Tibial nerve (tissue), 4 donors: ENCODE results near the gene HAPLN1. TPM values are rescaled to one million over a fixed set of nuclear protein-coding genes. Genes with fewer than 3 reads are reported as not detected.

Experiments used
- DNase-seq, 2 donors: peaks; one replicate each; pipeline ENCODE4 v3.0.0-alpha.2; 2019; ENCODE audit warnings: low spot score in 2 of 2
- H3K27ac ChIP-seq, 4 donors: fragments of 200-600 bp; sonication (generic) in 3 of 4; one replicate each; pipeline ENCODE4 v1.5.1; 2017 to 2019; ENCODE audit warnings: mild to moderate bottlenecking in 1 of 4
- H3K27me3 ChIP-seq, 2 donors: fragments of 200-600 bp; sonication (generic) in 1 of 2; one replicate each; pipeline versions ENCODE4 v1.5.1 to v1.6.0; 2017 to 2019
- H3K36me3 ChIP-seq, 3 donors: fragments of 200-600 bp; sonication (generic); one replicate each; pipeline ENCODE4 v1.5.1; 2018 to 2019
- H3K4me1 ChIP-seq, 4 donors: fragments of 200-600 bp; sonication (generic) in 3 of 4; one replicate each; pipeline ENCODE4 v1.5.1; 2017 to 2019
- H3K4me3 ChIP-seq, 4 donors: fragments of 200-600 bp; sonication (generic) in 3 of 4; one replicate each; pipeline ENCODE4 v1.5.1; 2017 to 2019; ENCODE audit warnings: mild to moderate bottlenecking in 1 of 4, moderate library complexity in 1 of 4
- H3K9me3 ChIP-seq, 4 donors: fragments of 200-600 bp; sonication (generic) in 3 of 4; one replicate each; pipeline ENCODE4 v1.5.1; 2017 to 2019
- CTCF ChIP-seq, 5 experiments: fragments of 200-600 bp in 3 of 5; fragments of 450-650 bp in 2 of 5; sonication (generic) in 3 of 5; IDR thresholded peaks; one replicate each; pipeline ENCODE4 v1.5.1; 2016 to 2019; ENCODE audit warnings: antibody characterized with exemption in 5 of 5, mild to moderate bottlenecking in 3 of 5, moderate library complexity in 2 of 5
- EP300 ChIP-seq, 2 donors: sonication (generic); formaldehyde crosslinking; IDR thresholded peaks; one replicate each; pipeline ENCODE4 v1.6.1; 2017; ENCODE audit warnings: antibody characterized with exemption in 2 of 2, mild to moderate bottlenecking in 1 of 2
- POLR2A ChIP-seq, 2 donors: fragments of 450-650 bp; IDR thresholded peaks; one replicate each; pipeline ENCODE4 v1.6.1; 2017; ENCODE audit warnings: antibody characterized with exemption in 2 of 2, mild to moderate bottlenecking in 2 of 2, moderate library complexity in 2 of 2
- WGBS, 2 donors: methylation state at CpG; one replicate each; pipeline ENCODE4 v1.1.5; 2018; 5-methylcytosine and 5-hydroxymethylcytosine counted together
- total RNA-seq, 4 donors: library from RNA; depleted of rRNA; stranded (reverse); fragments of >200 nt; gene quantifications; one replicate each; pipeline ENCODE4 v1.1.0, GENCODE V29; 2016

The HAPLN1 gene
- total RNA-seq, 4 donors from 2014 or later, result not detected

- Histone ChIP-seq H3K4me3 (no peak overlapping the region), H3K27ac (no peak overlapping the region), H3K27me3 (no peaks in the 10 kb centered on the region), H3K36me3 (no peaks in the 10 kb centered on the region), H3K4me1 (no peaks in the 10 kb centered on the region), H3K9me3 (no peaks in the 10 kb centered on the region)
- TF ChIP-seq EP300 (IDR thresholded peaks at IDR 0.05) (no peak), CTCF (IDR thresholded peaks at IDR 0.05) (no peak), POLR2A (IDR thresholded peaks at IDR 0.05) (no peak)
- 30 to 44% methylated on average over 2 of the region's 2 CpGs for WGBS, 2 donors
- no peak for DNase-seq
Measured at GRCh38 chr5:83653669-83654068, 67.0 kb downstream of the HAPLN1 start.

- DNase-seq, result no peak
- no peaks in the 10 kb centered on the region for H3K36me3 ChIP-seq
- TF ChIP-seq CTCF (IDR thresholded peaks at IDR 0.05) (no peak), EP300 (IDR thresholded peaks at IDR 0.05) (no peak), POLR2A (IDR thresholded peaks at IDR 0.05) (no peak)
- no peak overlapping the region for H3K4me3 ChIP-seq
- no peaks in the 10 kb centered on the region for H3K9me3 ChIP-seq
- H3K27ac ChIP-seq, result no peak overlapping the region
- H3K27me3 ChIP-seq, result no peaks in the 10 kb centered on the region
- no peaks in the 10 kb centered on the region for H3K4me1 ChIP-seq
- WGBS, 2 donors, result 74 to 83% methylated on average over 1 of the region's 1 CpG
Measured at GRCh38 chr5:83645936-83646335, 74.7 kb downstream of the HAPLN1 start.

- no peaks in the 10 kb centered on the region for H3K4me1 ChIP-seq
- H3K9me3 ChIP-seq, result no peaks in the 10 kb centered on the region
- H3K36me3 ChIP-seq, result no peaks in the 10 kb centered on the region
- no peak overlapping the region for H3K27ac ChIP-seq
- no peak overlapping the region for H3K4me3 ChIP-seq
- DNase-seq, result no peak
- 91 to 94% methylated on average over 14 of the region's 14 CpGs for WGBS, 2 donors
- TF ChIP-seq CTCF (IDR thresholded peaks at IDR 0.05) (no peak), EP300 (IDR thresholded peaks at IDR 0.05) (no peak), POLR2A (IDR thresholded peaks at IDR 0.05) (no peak)
- no peaks in the 10 kb centered on the region for H3K27me3 ChIP-seq
Measured at GRCh38 chr5:83644301-83644700, 76.4 kb downstream of the HAPLN1 start.

GRCh38 chr5:83641946-83642345 is 78.7 kb downstream of the HAPLN1 start:
- Histone ChIP-seq H3K4me1 (no peaks in the 10 kb centered on the region), H3K4me3 (no peak overlapping the region), H3K36me3 (no peaks in the 10 kb centered on the region), H3K9me3 (no peaks in the 10 kb centered on the region), H3K27ac (no peak overlapping the region), H3K27me3 (no peaks in the 10 kb centered on the region)
- 80 to 87% methylated on average over 3 of the region's 3 CpGs for WGBS, 2 donors
- DNase-seq, result no peak
- TF ChIP-seq POLR2A (IDR thresholded peaks at IDR 0.05) (no peak), CTCF (IDR thresholded peaks at IDR 0.05) (no peak), EP300 (IDR thresholded peaks at IDR 0.05) (no peak)

- peaks cover 0 to 4% (median 0%) of the 10 kb centered on the region in 4 donors for H3K4me1 ChIP-seq
- WGBS, 2 donors, result 52 to 54% methylated on average over 1 of the region's 1 CpG
- no peaks in the 10 kb centered on the region for H3K27me3 ChIP-seq
- no peak for DNase-seq
- no peak overlapping the region for H3K4me3 ChIP-seq
- no peaks in the 10 kb centered on the region for H3K36me3 ChIP-seq
- no peaks in the 10 kb centered on the region for H3K9me3 ChIP-seq
- TF ChIP-seq EP300 (IDR thresholded peaks at IDR 0.05) (no peak), POLR2A (IDR thresholded peaks at IDR 0.05) (no peak), CTCF (IDR thresholded peaks at IDR 0.05) (no peak)
- no peak overlapping the region for H3K27ac ChIP-seq
Measured at GRCh38 chr5:83639911-83640310, 80.7 kb downstream of the HAPLN1 start.
